IPS-15b (cell line): ENCODE data around the gene PXDN.

Experiments
- H3K27me3 ChIP-seq: one replicate; pipeline ENCODE4 v1.6.1; 2013; ENCODE audit warnings: low read length; ENCODE audit not compliant: control insufficient read depth, insufficient read depth
- H3K36me3 ChIP-seq: one replicate; pipeline ENCODE4 v1.6.1; 2013; ENCODE audit warnings: low read length; ENCODE audit not compliant: control insufficient read depth, insufficient read depth
- H3K4me1 ChIP-seq: one replicate; pipeline ENCODE4 v1.6.1; 2013; ENCODE audit warnings: mild to moderate bottlenecking, low read length; ENCODE audit not compliant: control insufficient read depth, insufficient read depth
- H3K4me3 ChIP-seq: one replicate; pipeline ENCODE4 v1.5.1; 2013; ENCODE audit warnings: low read depth, low read length
- H3K9ac ChIP-seq: one replicate; pipeline ENCODE4 v1.6.1; 2013; ENCODE audit warnings: low read depth, mild to moderate bottlenecking, low read length
- H3K9me3 ChIP-seq: one replicate; pipeline ENCODE4 v1.6.1; 2013; ENCODE audit warnings: mild to moderate bottlenecking, low read length; ENCODE audit not compliant: control insufficient read depth, insufficient read depth

Gene PXDN

DNA sequence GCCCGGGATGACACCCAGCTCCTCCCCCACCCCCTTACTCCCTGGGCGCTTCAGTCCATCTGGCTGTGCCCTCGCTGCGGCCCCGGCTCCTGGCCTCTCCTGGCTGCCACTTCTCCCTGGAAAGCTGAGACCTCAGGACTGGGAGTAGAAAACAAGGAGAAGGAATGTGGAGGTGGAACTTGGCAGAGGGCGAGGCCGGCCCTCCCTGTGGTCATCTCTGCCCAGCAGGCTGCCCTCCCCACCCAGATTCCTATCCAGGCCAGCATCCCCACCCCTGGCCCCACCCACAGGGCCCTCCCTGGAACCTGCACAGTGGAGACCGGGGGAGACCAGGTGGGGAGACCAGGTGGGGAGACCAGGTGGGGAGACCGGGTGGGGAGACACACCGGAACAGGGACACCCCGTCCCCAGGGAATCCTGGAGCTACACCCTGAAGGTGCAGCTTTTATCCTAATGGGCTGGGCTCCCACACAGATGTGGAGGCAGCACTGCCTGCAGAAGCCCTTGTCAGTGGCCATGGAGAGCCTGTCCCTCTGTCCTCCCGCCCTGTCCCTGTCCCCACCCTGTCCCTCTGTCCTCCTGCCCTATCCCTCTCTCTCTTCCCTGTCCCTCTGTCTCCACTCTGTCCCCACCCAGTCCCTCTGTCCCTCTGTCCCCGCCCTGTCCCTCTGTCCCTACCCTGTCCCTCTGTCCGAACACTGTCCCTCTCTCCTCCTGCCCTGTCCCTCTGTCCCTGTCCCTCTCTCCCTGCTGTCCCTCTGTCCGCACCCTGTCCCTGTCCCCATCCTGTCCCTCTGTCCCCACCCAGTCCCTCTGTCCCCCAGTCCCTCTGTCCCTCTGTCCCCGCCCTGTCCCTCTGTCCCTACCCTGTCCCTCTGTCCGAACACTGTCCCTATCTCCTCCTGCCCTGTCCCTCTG lies 157.1 kb downstream of the PXDN start:
- peaks cover 1% of the 10 kb centered on the region for H3K4me1 ChIP-seq
- no peaks in the 10 kb centered on the region for H3K36me3 ChIP-seq
- no peak overlapping the region for H3K9ac ChIP-seq
- no peak overlapping the region for H3K4me3 ChIP-seq
- no peaks in the 10 kb centered on the region for H3K27me3 ChIP-seq
- H3K9me3 ChIP-seq: no peaks in the 10 kb centered on the region

DNA sequence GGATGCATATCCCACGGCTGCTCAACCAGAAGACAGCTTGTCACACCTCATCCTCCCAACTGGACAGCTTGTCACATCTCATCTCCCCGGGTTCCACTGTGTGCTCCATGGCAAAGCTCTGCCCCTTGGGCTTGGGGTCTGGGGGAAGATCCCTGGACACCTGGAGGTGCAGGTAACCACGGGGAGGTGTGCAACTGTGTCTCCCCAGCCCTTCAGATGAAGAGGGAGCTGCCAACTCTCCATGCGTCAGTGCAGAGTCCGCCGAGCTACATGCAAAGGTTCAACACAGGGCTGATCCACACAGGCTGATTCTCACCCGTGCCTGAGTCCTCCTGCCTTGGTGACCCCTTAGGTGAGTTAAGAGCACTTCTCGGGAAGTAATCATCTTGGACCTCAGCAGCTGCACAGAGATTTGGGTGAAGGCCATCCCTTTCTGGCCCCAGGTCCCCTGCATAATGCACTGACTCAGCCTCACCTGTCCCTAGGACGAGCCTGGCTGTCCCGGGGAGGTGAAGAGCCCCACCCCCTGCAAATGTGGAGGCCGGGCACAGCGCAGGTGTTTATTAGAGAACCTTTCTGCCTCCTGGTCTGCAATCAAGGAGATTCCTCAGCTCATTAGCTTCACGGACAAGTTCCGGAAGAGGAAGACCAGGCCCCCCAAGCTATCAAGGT lies 157.9 kb downstream of the PXDN start:
- no peaks in the 10 kb centered on the region for H3K9me3 ChIP-seq
- H3K36me3 ChIP-seq: no peaks in the 10 kb centered on the region
- no peaks in the 10 kb centered on the region for H3K4me1 ChIP-seq
- H3K4me3 ChIP-seq: no peak overlapping the region
- H3K27me3 ChIP-seq: no peaks in the 10 kb centered on the region
- H3K9ac ChIP-seq: no peak overlapping the region

GRCh38 chr2:1585635-1586034 lies 158.7 kb downstream of the PXDN start:
- Histone ChIP-seq H3K9ac (no peak overlapping the region), H3K4me3 (no peak overlapping the region), H3K4me1 (no peaks in the 10 kb centered on the region), H3K36me3 (no peaks in the 10 kb centered on the region), H3K27me3 (no peaks in the 10 kb centered on the region), H3K9me3 (no peaks in the 10 kb centered on the region)

DNA sequence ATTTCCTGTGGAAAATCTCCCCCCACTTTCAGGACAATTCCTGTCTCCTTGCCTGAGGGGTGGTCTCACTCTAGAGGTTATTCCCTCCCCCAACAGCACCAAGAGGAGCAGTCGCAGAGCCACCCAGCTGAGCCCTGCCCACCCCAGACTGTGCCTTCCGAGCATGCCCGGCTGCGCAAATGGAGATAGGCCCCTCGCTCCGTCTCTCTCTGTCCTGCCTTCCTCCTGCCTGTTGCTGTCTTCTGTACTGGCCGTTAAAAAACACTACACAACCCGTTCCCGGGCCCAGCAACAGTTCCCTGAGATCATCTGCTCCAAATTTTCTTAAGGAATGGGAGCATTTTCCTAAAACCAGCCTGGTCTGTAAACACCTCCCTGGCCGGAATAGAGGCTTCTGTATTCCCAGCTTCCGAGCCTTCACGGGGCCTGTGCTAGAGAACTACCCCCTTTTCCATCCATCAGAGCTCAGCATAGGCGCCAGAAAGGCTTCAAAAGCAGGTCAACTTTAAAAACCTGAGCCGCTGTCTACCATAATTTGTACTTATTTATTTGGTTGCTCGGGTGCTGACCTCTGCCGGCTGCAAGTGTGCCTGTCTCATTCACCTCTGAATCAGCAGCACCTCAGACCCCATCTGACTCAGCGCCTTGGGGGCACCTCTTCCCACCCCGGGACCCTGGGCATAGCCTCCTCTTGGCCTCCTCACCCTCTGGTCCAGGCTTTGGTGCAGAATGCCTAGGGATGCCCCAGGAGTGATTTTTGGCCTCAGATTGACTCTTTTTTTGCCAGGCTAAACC lies 159.4 kb downstream of the PXDN start:
- H3K9me3 ChIP-seq: no peaks in the 10 kb centered on the region

GRCh38 chr2:1584051-1584531 lies 160.2 kb downstream of the PXDN start:
- no peaks in the 10 kb centered on the region for H3K27me3 ChIP-seq
- H3K9ac ChIP-seq: no peak overlapping the region
- H3K9me3 ChIP-seq: no peaks in the 10 kb centered on the region
- H3K4me1 ChIP-seq: no peaks in the 10 kb centered on the region
- H3K4me3 ChIP-seq: no peak overlapping the region
- H3K36me3 ChIP-seq: no peaks in the 10 kb centered on the region

More for the DNA sequence above, 159.4 kb downstream of the PXDN start:
- Histone ChIP-seq H3K4me3 (no peak overlapping the region), H3K27me3 (no peaks in the 10 kb centered on the region), H3K9ac (no peak overlapping the region), H3K36me3 (no peaks in the 10 kb centered on the region), H3K4me1 (no peaks in the 10 kb centered on the region)

DNA sequence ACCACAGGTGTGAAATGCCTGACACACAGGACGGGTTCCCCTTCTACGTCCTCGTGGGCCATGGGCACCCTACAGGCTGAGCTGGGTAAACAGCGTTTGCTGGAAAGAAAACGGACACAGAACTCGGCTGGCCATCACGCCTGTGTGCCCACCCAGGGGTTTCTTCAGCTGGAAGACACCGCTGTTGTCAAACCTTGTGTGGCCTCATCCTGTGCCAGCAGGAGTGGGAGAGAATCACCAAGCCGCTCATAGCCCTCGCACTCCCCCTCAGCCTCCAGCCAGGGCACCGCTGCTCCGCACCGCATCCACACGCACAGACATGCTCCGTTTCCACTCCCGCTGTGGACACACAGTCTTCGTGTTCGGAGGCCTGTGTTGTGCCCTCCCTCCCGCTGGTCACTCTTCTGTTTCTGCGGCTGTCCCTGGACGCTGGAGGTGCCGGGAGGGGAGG lies 161.4 kb downstream of the PXDN start:
- H3K36me3 ChIP-seq: no peaks in the 10 kb centered on the region
- no peak overlapping the region for H3K4me3 ChIP-seq
- H3K9me3 ChIP-seq: no peaks in the 10 kb centered on the region
- H3K27me3 ChIP-seq: no peaks in the 10 kb centered on the region
- no peak overlapping the region for H3K9ac ChIP-seq
- no peaks in the 10 kb centered on the region for H3K4me1 ChIP-seq

DNA sequence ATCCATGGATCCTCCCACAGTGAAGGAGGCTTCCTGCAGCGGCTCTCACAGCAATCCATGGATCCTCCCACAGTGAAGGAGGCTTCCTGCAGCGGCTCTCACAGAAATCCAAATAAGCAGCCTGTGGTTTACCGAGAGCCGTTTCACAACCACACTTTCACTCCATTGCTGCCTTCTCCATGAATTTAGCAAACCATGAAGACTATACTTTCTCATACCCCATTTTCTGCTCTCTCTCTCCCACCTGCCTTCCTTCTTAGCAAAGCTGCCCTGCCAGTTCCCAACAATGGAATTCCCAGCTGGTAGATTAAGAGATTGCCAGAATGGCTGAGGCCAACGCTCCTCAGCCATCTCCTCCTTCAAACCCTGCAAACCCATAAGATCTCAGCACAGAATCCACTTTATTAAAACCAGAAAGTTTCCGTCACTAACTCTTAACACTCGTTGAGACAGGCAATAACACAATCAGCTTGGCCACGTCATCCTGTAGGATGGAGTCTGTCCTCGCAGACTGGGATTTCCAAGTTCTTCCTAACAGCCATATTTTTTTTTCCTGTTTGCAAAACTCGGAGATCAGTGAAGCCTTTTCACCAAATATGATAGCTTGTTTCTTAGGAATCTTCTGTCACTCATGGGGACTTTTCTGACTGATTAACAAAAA lies 162.2 kb downstream of the PXDN start:
- Histone ChIP-seq H3K4me1 (no peaks in the 10 kb centered on the region), H3K9ac (no peak overlapping the region), H3K27me3 (no peaks in the 10 kb centered on the region), H3K9me3 (no peaks in the 10 kb centered on the region), H3K36me3 (no peaks in the 10 kb centered on the region), H3K4me3 (no peak overlapping the region)
